Subcutaneous adipose tissue (tissue), 4 donors: ENCODE data around the gene GOLGA6L6. TPM values are rescaled to one million over a fixed set of nuclear protein-coding genes. Genes with fewer than 3 reads are reported as not detected.
"Not testable (repeated sequence)": the region's sequence is repeated elsewhere in the genome, so short reads cannot be mapped to it uniquely, and the experiment has no call there.

ENCODE experiments used
- small RNA-seq: library from RNA; depleted of rRNA; stranded (forward); fragments of <200 nt; gene quantifications from one replicate; pipeline ENCODE3, GENCODE V24; 2016
- total RNA-seq, 4 donors: library from RNA; depleted of rRNA; stranded (reverse); fragments of >200 nt; gene quantifications; one replicate each; pipeline ENCODE4 v1.1.0, GENCODE V29; 2016
- TF ChIP-seq, protein P1 (sequence below): fragments of 450-650 bp; IDR thresholded peaks from one replicate; pipeline ENCODE4 v1.5.1; 2016; ENCODE audit warnings: low read depth, mild to moderate bottlenecking, control low read depth, antibody characterized with exemption, moderate library complexity

GOLGA6L6 gene, protein sequence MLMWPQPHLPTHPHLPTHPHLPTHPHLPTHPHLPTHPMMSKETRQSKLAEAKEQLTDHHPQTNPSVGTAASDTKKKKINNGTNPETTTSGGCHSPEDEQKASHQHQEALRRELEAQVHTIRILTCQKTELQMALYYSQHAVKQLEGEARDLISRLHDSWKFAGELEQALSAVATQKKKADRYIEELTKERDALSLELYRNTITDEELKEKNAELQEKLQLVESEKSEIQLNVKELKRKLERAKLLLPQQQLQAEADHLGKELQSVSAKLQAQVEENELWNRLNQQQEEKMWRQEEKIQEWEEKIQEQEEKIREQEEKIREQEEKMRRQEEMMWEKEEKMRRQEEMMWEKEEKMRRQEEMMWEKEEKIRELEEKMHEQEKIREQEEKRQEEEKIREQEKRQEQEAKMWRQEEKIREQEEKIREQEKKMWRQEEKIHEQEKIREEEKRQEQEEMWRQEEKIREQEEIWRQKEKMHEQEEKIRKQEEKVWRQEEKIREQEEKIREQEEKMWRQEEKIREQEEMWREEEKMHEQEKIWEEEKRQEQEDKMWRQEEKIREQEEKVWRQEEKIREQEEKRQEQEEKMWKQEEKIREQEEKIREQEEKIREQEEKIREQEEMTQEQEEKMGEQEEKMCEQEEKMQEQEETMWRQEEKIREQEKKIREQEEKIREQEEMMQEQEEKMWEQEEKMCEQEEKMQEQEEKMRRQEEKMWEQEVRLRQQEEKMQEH
- not detected for total RNA-seq

DNA sequence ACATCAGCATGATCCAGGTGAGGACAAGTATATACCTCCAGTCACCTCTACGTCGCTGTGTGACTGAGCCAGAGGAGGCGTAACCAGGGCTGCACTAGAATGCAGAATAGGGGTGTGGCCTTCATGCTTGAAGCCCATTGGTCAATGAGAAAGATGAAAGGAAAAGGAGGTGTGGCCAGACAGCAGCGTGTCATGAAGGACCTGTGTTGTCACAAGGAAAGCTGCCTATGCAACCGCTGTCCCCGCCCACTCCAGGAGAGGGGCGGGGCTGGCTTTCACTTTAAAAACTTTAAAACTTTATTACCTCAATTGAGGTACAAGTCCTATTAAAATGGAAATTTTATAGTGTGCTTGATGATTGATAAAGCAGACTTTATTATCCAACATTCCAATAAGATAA is at the start of gene GOLGA6L6:
Gene GOLGA6L6, minus strand, starts transcription at position 101 of the 400 bp plus-strand sequence. Its CDS starts 91 bp downstream, at position 10.
- TF ChIP-seq, protein P1, sequence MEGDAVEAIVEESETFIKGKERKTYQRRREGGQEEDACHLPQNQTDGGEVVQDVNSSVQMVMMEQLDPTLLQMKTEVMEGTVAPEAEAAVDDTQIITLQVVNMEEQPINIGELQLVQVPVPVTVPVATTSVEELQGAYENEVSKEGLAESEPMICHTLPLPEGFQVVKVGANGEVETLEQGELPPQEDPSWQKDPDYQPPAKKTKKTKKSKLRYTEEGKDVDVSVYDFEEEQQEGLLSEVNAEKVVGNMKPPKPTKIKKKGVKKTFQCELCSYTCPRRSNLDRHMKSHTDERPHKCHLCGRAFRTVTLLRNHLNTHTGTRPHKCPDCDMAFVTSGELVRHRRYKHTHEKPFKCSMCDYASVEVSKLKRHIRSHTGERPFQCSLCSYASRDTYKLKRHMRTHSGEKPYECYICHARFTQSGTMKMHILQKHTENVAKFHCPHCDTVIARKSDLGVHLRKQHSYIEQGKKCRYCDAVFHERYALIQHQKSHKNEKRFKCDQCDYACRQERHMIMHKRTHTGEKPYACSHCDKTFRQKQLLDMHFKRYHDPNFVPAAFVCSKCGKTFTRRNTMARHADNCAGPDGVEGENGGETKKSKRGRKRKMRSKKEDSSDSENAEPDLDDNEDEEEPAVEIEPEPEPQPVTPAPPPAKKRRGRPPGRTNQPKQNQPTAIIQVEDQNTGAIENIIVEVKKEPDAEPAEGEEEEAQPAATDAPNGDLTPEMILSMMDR, result not testable (repeated sequence)

Small RNAs within 50 kb of the gene (small RNA-seq; reads per million reads assigned to genes)
- gene RN7SL759P, result not detected
